GM23338 (cell line): Measurements from ENCODE around the gene APPL2.

Source experiments
- POLR2AphosphoS5 ChIP-seq: IDR thresholded peaks from 2 replicates; pipeline ENCODE4 v1.6.1; 2016; ENCODE audit warnings: antibody characterized with exemption, low read depth
- REST ChIP-seq: IDR thresholded peaks from one replicate; pipeline ENCODE4 v1.6.1; 2018; ENCODE audit warnings: antibody characterized with exemption; ENCODE audit not compliant: unreplicated experiment
- ZNF114 ChIP-seq: fragments of 250-450 bp; sonication (Bioruptor Pico); IDR thresholded peaks from 2 replicates; pipeline ENCODE4 v1.5.0; 2020; ENCODE audit warnings: mild to moderate bottlenecking, moderate library complexity
- TF ChIP-seq, protein P1 (sequence below), 2 experiments: fragments of 200-600 bp in 1 of 2; sonication (generic) in 1 of 2; conservative IDR thresholded peaks; 2 replicates each; pipeline versions ENCODE4 v1.5.1 to v1.6.1; 2016 to 2017; ENCODE audit warnings: antibody characterized with exemption in 2 of 2, low read depth in 2 of 2, mild to moderate bottlenecking in 2 of 2, moderate library complexity in 1 of 2

- TF ChIP-seq, protein P1, sequence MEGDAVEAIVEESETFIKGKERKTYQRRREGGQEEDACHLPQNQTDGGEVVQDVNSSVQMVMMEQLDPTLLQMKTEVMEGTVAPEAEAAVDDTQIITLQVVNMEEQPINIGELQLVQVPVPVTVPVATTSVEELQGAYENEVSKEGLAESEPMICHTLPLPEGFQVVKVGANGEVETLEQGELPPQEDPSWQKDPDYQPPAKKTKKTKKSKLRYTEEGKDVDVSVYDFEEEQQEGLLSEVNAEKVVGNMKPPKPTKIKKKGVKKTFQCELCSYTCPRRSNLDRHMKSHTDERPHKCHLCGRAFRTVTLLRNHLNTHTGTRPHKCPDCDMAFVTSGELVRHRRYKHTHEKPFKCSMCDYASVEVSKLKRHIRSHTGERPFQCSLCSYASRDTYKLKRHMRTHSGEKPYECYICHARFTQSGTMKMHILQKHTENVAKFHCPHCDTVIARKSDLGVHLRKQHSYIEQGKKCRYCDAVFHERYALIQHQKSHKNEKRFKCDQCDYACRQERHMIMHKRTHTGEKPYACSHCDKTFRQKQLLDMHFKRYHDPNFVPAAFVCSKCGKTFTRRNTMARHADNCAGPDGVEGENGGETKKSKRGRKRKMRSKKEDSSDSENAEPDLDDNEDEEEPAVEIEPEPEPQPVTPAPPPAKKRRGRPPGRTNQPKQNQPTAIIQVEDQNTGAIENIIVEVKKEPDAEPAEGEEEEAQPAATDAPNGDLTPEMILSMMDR (conservative IDR thresholded peaks at IDR 0.05; ENCODE audit: low read depth in 2 of 2), result no peak
- no peak for TF ChIP-seq POLR2AphosphoS5
- no peak for TF ChIP-seq REST
- TF ChIP-seq ZNF114 (CRISPR knock-in tag), result no peak
Observed at GRCh38 chr12:105204916-105205315, 31.1 kb downstream of the APPL2 start.
